GM19035 (cell line): ENCODE data around the gene DAB1.

ENCODE experiments used
- ATAC-seq: cut with Tn5 transposase; IDR thresholded peaks from one replicate; pipeline ENCODE4 v1.9.1; 2021; ENCODE audit not compliant: unreplicated experiment

Gene DAB1

GRCh38 chr1:57041901-57042300 is 382.0 kb downstream of the DAB1 start:
- ATAC-seq: no peak

GRCh38 chr1:57040811-57041210 is 383.0 kb downstream of the DAB1 start:
- ATAC-seq: no peak

DNA sequence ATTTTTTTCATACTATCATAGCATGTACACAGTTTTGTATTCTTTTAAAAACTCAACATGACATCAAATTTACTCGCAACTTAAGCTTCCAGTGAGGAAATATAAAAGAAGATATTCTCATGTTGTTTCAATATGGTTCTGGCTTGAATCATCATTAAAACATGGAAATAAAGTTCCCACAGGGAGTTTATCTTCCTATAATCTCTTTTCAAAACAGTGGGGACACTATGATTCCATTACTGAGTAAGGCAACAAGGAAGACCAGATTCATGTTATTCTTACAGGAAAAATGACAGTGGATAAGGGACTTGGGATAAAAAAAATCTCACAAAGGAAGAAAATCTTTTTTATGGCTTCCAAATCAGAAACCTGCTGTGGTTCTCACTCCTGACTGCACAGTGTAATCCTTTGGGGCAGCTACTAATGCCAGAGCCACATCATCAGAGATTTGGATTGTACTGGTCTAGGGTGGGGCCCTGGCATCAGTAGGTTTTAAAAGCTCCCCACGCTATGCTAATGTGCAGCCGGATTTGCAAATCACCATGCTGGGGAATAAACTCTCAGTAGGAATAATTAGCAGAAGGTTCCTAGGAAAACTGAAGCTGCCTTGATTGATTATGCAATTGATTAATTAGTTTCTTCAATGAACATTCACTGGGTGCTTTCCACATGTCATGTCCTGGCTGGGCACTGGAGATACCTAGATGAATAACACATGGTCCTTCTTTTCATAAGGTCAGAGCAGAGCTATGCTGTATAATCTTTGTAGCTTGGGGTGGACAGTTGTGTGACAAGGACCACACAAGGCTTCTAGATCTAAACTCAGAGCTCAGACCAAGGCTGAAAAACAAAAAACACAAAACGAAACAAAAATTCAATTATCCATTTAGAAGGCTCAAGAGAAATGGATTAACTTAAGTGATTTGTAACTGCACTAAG is 386.9 kb downstream of the DAB1 start:
- ATAC-seq: no peak

GRCh38 chr1:57034713-57035112 is 389.1 kb downstream of the DAB1 start:
- no peak for ATAC-seq

DNA sequence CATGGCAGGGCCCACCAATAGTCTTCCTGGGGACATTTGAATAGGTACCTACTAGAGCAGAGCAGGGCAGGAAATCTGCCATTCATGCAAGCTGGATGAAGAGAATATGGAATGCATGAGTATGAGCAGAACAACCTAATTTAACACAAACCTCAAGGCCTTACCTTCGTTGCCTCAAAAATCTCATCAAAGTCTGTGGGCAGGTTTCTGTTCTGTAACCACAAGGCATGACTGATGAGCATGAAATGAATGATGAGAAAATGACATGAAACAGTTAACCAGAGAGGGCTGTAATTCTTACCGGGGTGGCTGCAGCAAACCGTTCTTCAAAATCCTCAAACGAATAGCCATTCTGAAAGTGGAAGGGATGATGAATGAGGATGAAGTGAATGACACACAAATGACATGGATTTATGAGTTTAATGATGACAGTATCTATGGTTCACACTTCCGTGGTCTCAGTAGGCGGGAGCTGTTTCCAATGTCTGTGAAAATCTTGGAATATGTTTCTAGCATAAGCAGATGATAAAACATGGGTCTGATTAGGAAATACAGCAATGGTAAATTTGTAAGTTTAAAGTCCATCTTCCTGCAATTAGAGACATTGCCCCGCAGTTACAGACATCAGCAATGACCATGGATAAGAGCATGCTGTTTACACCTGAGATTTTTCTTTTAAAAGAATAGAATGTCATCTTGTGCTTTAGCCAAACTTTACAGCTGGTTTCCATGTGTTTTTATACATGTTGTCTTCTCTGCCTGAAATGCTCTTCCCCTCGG is 390.4 kb downstream of the DAB1 start:
- ATAC-seq: no peak

DNA sequence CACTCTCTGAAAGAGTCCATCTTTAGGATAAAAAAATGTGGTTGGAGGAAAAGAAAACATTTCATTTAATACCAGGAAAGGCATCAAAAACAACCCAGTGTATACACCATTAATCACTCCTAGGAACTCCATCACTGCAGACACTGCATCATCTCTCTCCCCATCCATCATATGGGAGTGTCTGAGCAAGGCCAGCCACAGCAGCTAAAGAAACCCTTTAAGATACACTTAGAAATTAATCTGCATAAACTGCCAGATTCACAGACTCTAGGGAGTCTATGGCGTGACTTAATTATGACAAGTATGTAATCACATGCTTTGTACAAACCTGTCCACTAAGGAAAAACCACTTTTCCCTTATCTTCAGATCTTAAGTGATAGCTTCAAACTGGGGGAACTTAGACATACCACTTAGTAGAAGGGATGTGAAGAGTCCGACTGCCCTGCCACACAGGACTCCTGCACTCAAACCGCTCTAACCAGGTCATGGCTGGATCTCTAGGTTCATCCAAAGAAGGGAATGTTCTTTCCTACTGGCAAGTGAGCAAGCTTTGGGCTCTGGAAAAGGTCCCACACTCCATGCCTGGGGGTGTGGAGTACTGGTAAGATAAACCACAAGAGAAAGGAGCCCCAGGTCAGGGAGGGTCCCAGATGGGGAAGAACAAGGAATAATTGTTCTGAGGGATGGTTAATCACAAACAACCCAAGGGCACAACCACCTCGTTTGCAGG is 397.1 kb downstream of the DAB1 start:
- ATAC-seq: no peak

DNA sequence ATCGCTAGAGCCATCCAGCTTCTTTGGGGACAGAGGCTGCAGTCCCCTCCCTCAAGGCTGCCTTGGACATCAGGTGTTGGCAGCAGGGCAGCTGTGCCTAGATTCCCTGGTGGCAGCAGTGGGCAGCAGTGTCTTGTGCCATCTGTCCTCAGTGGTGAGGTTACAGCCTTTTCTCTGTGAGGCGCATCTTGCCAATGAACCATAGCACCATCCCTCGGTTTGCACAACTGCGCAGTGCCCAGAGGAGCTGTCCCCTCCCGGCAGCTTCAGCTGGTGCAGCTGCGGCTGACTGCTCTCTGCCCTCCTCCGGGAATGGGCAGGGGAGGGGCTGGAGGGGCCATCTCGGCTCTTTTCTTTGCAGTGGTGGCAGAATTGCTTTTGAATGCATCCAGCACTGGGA is 399.0 kb downstream of the DAB1 start:
- no peak for ATAC-seq

DNA sequence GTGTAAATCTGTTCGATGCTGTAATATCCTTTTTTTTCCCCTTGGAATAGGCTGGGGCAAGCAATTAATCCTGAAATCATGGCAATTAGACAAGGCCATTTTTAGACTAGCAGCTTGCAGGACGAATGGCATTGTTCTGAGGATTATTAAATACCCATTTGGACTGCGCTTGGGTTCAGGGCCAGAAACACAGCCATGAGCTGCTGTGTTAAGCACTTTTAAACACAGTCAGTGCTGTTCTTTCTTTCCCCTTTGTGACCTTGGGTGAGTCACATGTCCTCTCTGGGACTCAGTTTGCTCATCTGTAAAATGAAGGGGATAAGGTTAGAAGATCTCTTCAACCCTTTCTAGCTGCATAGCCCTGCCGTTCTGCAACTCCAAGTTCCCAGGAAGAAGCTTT is 399.4 kb downstream of the DAB1 start:
- ATAC-seq: no peak

DNA sequence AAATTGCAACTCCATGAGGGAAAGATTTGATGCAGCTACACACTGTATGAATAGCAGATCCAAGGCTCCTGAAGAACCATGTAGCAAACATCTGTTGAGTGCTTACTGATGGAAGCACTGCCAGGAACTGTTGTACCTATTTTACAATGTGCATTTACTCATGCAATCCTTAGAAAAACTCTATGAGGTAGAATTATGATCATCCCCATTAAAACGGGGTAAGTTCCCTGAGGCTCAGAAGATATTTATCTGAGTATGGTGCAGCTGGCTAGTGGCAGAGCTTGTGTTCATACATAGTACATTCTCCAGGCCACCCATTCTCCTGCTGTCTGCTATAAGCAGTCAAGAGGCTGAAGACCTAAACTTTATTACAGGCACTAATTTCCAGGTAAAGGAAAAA is 403.6 kb downstream of the DAB1 start:
- no peak for ATAC-seq

DNA sequence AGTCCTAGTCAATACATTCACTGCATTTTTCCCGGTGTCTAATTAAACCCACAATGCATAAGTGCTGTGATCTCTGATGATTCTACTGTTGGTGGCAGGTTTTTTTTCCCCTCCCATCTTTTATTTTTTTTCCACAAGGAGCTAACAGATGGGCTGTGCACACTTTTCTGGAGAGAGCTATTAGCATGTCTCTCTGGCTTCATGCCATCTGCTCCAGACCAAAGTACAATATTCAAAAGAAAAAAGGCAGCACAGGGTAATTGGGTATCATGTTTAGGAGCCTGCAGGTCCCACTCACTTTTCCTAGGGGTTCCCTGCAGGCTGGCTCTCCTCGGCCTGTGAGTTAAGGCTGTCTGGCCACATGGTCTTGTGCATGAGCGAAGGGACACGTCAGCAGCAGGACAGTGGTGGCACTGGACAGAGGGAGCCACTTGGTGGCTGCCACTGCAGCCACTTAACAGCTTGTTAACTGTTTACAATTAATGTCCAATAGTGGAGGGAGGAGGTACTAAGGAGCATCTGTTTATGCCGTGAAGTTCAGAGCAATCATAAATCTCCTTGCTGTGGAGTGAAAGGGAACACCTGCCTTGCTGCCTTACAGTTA is 404.5 kb downstream of the DAB1 start:
- no peak for ATAC-seq

GRCh38 chr1:57018119-57018518 is 405.7 kb downstream of the DAB1 start:
- no peak for ATAC-seq

DNA sequence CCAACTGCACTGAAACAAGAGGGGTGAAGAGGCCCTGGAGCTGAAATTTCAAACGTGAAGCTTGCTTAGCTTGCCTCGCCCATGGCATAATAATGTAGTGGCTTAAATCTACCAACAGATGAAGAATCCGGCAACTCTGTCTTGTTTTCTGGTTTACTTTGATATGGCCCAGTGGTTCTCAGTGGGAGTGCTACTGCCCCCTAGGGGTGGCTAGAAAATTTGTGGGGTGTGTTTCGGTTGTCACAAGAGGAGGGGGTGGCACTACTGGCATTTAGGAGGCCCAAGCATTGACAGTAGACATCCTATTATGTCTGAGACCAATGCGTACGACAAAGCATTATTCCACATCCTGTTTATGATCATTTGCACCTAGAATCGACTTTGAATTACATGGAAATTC is 406.1 kb downstream of the DAB1 start:
- ATAC-seq: no peak

DNA sequence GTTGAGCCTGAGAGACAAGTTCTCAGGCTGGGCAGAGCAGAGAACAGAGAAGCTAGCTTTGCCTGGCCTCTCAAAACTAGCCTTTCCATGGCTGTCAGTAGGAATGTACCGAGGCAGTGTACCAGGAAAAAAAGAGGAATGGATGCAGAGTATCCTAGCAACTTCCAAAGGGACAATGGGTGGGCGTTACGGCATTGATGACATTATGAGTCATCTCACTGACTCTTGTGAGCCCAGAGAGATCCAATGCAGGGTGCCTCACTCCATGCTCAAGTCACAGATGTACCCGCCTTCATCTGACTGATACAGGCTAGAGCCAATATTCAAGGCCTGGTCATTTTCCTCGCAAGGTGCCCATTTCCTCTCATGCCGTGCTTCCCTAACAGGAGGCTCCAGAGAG is 406.7 kb downstream of the DAB1 start:
- ATAC-seq: no peak

DNA sequence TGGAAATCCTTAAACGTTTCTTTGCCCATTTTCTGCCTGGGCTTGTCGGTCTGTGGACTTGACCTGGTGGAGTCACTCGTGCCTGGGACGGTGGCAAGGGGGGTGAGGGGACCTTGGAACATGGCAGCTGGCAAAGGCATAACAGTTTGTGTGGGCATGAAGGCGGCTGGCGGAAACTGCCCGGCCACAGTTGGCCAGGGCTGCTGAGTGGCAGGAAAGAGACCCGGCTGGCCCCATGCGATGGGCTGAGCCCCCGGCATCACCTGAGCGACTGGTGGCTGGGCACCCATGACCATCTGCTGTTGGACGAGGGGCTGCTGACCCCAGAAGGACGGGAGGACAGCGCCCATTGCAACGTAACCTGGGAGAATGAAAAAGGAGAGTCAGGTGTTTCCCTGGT is 408.8 kb downstream of the DAB1 start:
- ATAC-seq: no peak

- ATAC-seq: no peak
Measured at GRCh38 chr1:57013522-57013921, 410.3 kb downstream of the DAB1 start.

DNA sequence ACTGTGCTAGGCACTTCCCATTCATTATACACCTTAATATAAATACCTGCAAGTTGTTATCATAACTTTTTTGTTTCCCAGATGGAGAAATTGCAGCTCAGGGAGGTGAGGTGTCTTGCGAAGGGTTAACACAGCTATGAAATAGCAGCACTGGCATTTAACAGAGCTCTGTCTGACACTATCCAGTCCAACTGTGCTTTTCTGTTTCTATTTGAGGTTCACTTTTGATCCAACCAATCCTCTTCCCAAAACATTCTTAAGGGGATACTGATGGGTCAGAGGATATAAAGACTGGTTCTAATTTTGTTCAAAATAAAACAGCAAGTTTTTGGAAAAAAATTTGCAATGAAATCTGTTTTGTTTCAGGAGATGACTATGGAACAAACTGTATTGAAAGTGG is 411.5 kb downstream of the DAB1 start:
- no peak for ATAC-seq

DNA sequence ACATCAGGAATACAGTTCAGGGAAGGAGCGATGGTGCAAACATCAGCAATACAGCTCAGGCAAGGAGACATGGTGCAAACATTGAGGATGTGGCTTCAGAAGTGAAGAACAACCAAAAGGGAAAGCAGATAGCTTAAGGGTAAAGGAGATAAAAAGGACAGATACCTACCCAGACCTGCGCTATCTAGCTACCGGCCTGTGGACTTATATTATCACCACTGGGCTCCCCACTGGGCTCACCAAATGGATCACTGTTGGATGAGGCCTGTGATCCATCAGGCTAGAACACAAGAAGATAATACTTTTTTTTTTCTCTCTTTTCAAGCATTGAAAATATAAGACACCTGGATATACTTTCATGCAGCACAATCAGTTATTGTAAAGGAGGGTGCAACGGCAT is 413.3 kb downstream of the DAB1 start:
- no peak for ATAC-seq

- ATAC-seq: no peak
Measured at GRCh38 chr1:57007948-57008347, 415.9 kb downstream of the DAB1 start.

DNA sequence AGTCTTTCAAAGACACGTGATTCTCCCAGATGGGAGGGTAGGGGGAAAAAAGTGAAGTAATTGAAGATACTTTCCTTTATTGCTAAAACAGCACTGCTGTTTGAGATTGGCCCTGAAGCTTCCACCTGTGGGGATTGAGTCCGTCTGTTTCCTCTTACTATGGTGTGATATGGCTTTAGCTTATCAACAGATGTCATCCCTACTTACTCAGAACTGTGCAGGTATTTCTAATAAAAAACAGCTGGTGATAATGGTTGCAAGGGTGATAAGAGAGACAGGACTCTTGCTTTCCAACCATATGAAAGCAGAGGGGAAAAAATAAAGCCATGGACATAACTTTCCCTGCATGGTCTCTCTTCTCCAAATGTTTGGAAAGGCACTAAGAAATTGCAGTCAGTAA is 416.4 kb downstream of the DAB1 start:
- ATAC-seq: no peak

DNA sequence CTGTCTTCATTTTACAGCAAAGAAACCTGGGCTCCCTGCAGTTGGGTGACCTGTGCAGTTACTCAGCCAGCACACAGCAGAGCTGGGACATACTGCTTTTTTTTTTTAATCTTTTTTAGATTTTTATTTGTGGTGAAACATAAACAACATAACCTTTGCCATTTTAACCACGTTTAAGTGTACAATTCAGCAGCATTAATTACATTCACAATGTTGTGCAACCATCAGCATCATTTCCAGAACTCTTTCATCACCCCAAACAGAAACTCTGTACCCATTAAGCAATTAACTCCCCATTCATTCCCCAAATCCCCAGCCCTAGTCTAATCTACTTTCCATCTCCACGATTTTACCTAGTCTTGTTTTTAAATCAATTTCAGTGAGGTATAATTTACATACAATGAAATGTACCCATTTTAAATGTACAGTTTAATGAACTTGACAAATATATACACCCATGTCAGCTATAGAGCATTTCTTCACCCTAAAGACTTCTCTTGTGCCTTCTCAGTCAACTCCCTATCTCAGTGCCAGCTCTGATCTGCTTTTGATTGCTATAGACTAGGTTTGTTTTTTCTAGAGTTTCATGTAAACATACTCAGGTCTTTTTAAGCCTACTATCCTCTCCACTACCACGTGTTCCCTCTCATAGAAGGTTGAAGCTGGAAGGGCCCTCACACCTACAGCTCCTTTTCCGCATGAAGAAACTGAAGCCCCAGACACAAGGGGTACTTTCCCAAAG is 420.3 kb downstream of the DAB1 start:
- no peak for ATAC-seq
